Panc1 (cell line): ENCODE measurements around the gene TWIST2. TPM values are rescaled to one million over a fixed set of nuclear protein-coding genes. Genes with fewer than 3 reads are reported as not detected.

Experiments used
- ATAC-seq: fragments of 200-7000 bp; cut with Tn5 transposase; 2 replicates; pipeline ENCODE4 v1.9.1; 2020; ENCODE audit warnings: mild to moderate bottlenecking, moderate library complexity
- BruUV-seq: library from RNA; stranded (reverse); fragments of 400-500 nt; replicated peaks from 2 replicates; lab custom pipeline; 2021; lab: Mats Ljungman, UMichigan
- CTCF ChIA-PET: fragments of 300-600 bp; sonication (Branson Sonifier 250); formaldehyde crosslinking; loops from one replicate; lab custom pipeline; 2022; ENCODE audit warnings: antibody characterized with exemption; lab: Charles Lee
- POLR2A ChIA-PET: fragments of 300-600 bp; sonication (Branson Sonifier 250); formaldehyde crosslinking; loops from one replicate; lab custom pipeline; 2022; ENCODE audit warnings: antibody characterized with exemption; lab: Charles Lee
- DNase-seq: peaks from one replicate; pipeline ENCODE4 v3.0.0-alpha.2; 2010; ENCODE audit warnings: low read depth, low spot score
- H3K27ac ChIP-seq: 2 replicates; pipeline ENCODE4 v1.5.1; 2011; ENCODE audit warnings: mild to moderate bottlenecking, low read length, inconsistent platforms
- H3K27me3 ChIP-seq: fragments of 200-500 bp; sonication (Bioruptor generic); 2 replicates; pipeline ENCODE4 v1.6.0; 2014; ENCODE audit warnings: low read length, inconsistent platforms; ENCODE audit not compliant: control insufficient read depth, insufficient read depth
- H3K36me3 ChIP-seq: fragments of 200-500 bp; sonication (Bioruptor generic); 2 replicates; pipeline ENCODE4 v1.5.1; 2014; ENCODE audit warnings: inconsistent platforms, mild to moderate bottlenecking, low read length, moderate library complexity; ENCODE audit not compliant: control insufficient read depth, insufficient read depth
- H3K4me1 ChIP-seq: 2 replicates; pipeline ENCODE4 v1.5.1; 2011; ENCODE audit warnings: inconsistent platforms, mild to moderate bottlenecking, low read length, moderate library complexity; ENCODE audit not compliant: control insufficient read depth, insufficient read depth
- H3K4me3 ChIP-seq, 2 experiments: 2 replicates each; pipeline ENCODE4 v1.5.1; 2011 to 2012; ENCODE audit warnings: low read depth in 2 of 2, low read length in 2 of 2, mild to moderate bottlenecking in 2 of 2, inconsistent platforms in 1 of 2, moderate library complexity in 1 of 2
- H3K9me3 ChIP-seq: fragments of 200-500 bp; sonication (Bioruptor generic); 2 replicates; pipeline ENCODE4 v1.5.1; 2014; ENCODE audit warnings: low read depth, mild to moderate bottlenecking, inconsistent platforms, low read length, moderate library complexity; ENCODE audit not compliant: control insufficient read depth, insufficient read depth
- POLR2AphosphoS5 ChIP-seq: IDR thresholded peaks from 2 replicates; pipeline ENCODE4 v1.6.1; 2012; ENCODE audit warnings: mild to moderate bottlenecking, low read depth, low read length, moderate library complexity
- REST ChIP-seq, 2 experiments: IDR thresholded peaks; 2 replicates each; pipeline ENCODE4 v1.6.1; 2011 to 2012; ENCODE audit warnings: low read depth in 2 of 2, control low read depth in 1 of 2, low read length in 1 of 2, mild to moderate bottlenecking in 1 of 2, moderate library complexity in 1 of 2; ENCODE audit not compliant: insufficient read depth in 1 of 2
- SIN3A ChIP-seq: IDR thresholded peaks from 2 replicates; pipeline ENCODE4 v1.6.1; 2012; ENCODE audit warnings: low read depth, mild to moderate bottlenecking, low read length, moderate library complexity, borderline replicate concordance; ENCODE audit not compliant: insufficient read depth
- TCF7L2 ChIP-seq: IDR thresholded peaks from 2 replicates; pipeline ENCODE4 v1.6.1; 2011; ENCODE audit warnings: mild to moderate bottlenecking, low read depth, low read length, inconsistent platforms
- in situ Hi-C: cut with HindIII; loops from 2 replicates; pipeline ENCODE4 v1.10.0; 2016; ENCODE audit warnings: low sequenced_read_pairs, low pct_unique_long_range_greater_than_20kb
- intact Hi-C: fragments of 100-400 bp; cut with micrococcal nuclease; formaldehyde crosslinking; loops from one replicate; pipeline ENCODE4 v1.10.0; 2022; ENCODE audit not compliant: unreplicated experiment
- total RNA-seq: library from RNA; stranded (reverse); gene quantifications from one replicate; pipeline ENCODE4 v1.2.1, GENCODE V29; 2021; ENCODE audit not compliant: unreplicated experiment
- TF ChIP-seq, protein P1 (sequence below): fragments of 450-650 bp; IDR thresholded peaks from 2 replicates; pipeline ENCODE4 v1.5.1; 2017; ENCODE audit warnings: mild to moderate bottlenecking

Gene TWIST2
- total RNA-seq, 1 experiment from 2014 or later: 4.2 TPM

DNA sequence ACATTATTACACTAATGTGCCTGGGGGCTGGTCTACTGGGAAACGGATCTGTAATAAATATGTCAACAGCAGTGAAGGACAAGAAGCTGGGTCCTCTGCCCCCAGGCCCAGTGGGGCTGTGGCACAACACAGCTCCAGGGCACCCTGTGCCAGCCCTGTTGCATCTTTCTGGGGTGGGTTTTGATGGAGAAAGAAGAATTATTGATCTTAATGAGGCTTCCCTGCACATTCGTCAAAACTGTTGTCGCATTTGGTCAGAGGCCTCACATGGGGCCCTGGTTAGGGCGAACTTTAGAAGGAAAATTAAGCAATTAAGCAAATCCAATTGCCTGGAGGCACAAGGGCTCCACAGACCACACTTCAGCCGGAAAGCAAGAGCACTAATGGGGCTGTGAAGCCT lies 30.0 kb upstream of the TWIST2 start:
- in situ Hi-C loops: no loop called here

GRCh38 chr2:238818561-238818960 lies 29.3 kb upstream of the TWIST2 start:
- Histone ChIP-seq H3K27ac (no peak overlapping the region), H3K36me3 (no peaks in the 10 kb centered on the region), H3K4me3 (no peak overlapping the region), H3K4me1 (no peaks in the 10 kb centered on the region), H3K27me3 (no peaks in the 10 kb centered on the region), H3K9me3 (no peaks in the 10 kb centered on the region)
- TF ChIP-seq REST (IDR thresholded peaks at IDR 0.05; ENCODE audit: insufficient read depth in 1 of 2, low read depth in 2 of 2, low read length in 1 of 2) (no peak), POLR2AphosphoS5 (no peak), SIN3A (no peak), TCF7L2 (no peak)
- TF ChIP-seq, protein P1, sequence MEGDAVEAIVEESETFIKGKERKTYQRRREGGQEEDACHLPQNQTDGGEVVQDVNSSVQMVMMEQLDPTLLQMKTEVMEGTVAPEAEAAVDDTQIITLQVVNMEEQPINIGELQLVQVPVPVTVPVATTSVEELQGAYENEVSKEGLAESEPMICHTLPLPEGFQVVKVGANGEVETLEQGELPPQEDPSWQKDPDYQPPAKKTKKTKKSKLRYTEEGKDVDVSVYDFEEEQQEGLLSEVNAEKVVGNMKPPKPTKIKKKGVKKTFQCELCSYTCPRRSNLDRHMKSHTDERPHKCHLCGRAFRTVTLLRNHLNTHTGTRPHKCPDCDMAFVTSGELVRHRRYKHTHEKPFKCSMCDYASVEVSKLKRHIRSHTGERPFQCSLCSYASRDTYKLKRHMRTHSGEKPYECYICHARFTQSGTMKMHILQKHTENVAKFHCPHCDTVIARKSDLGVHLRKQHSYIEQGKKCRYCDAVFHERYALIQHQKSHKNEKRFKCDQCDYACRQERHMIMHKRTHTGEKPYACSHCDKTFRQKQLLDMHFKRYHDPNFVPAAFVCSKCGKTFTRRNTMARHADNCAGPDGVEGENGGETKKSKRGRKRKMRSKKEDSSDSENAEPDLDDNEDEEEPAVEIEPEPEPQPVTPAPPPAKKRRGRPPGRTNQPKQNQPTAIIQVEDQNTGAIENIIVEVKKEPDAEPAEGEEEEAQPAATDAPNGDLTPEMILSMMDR: no peak
- POLR2A ChIA-PET: no interaction called here
- in situ Hi-C loops: no loop called here
- no TSS peak for BruUV-seq
- DNase-seq (no peak), ATAC-seq (no peak)
- CTCF ChIA-PET: no interaction called here
- intact Hi-C loops: no loop called here

More for the DNA sequence above, 30.0 kb upstream of the TWIST2 start:
- no peak for DNase-seq
- ChIA-PET CTCF (interaction anchor here (0.6 kb wide), 1 partner anchor 30 kb away, joined by 3 read pairs; no protein-coding TSS in a partner anchor), POLR2A (no interaction called here)
- Histone ChIP-seq H3K4me3 (no peak overlapping the region), H3K4me1 (no peaks in the 10 kb centered on the region), H3K9me3 (no peaks in the 10 kb centered on the region), H3K27ac (no peak overlapping the region), H3K27me3 (no peaks in the 10 kb centered on the region), H3K36me3 (no peaks in the 10 kb centered on the region)
- intact Hi-C loops: no loop called here
- TF ChIP-seq TCF7L2: no peak
- TF ChIP-seq, protein P1: no peak
- no peak for TF ChIP-seq SIN3A
- TF ChIP-seq REST (IDR thresholded peaks at IDR 0.05; ENCODE audit: insufficient read depth in 1 of 2, low read depth in 2 of 2, low read length in 1 of 2): no peak
- no peak for TF ChIP-seq POLR2AphosphoS5
- no TSS peak for BruUV-seq
- ATAC-seq: no peak
